Dermis microvascular lymphatic vessel endothelial cell (primary cell): ENCODE results near the gene ZNF337. TPM values are rescaled to one million over a fixed set of nuclear protein-coding genes. Genes with fewer than 3 reads are reported as not detected.
"Not testable (repeated sequence)": the region's sequence is repeated elsewhere in the genome, so short reads cannot be mapped to it uniquely, and the experiment has no call there.

Source experiments
- DNase-seq, 2 donors: peaks; one replicate each; pipeline versions ENCODE4 v3.0.0 to v3.0.0-alpha.2; 2010; ENCODE audit warnings: low read depth in 2 of 2
- total RNA-seq: library from RNA; depleted of rRNA; stranded (reverse); fragments of >200 nt; gene quantifications from 2 replicates; pipeline ENCODE4 v1.2.1, GENCODE V29; 2014

The ZNF337 gene
- total RNA-seq: 10.7 and 11.6 TPM in 2 replicates

- peak; percentile 90 to 97 for DNase-seq
Measured at GRCh38 chr20:25696371-25697131, at the start of gene ZNF337. Gene ZNF337 (minus strand): TSS chr20:25696853. CDS start chr20:25686417, 10,436 bp downstream.

GRCh38 chr20:25745738-25746137 lies 49.1 kb upstream of the ZNF337 start:
- no peak for DNase-seq

- DNase-seq: no peak
Measured at GRCh38 chr20:25745100-25745499, 48.4 kb upstream of the ZNF337 start.

- DNase-seq: no peak
Measured at GRCh38 chr20:25744261-25744660, 47.6 kb upstream of the ZNF337 start.

- DNase-seq: no peak
Measured at GRCh38 chr20:25741088-25741487, 44.4 kb upstream of the ZNF337 start.

- DNase-seq: peak; percentile 27 to 43
Measured at GRCh38 chr20:25739615-25740320, 43.1 kb upstream of the ZNF337 start.

GRCh38 chr20:25738198-25738597 lies 41.5 kb upstream of the ZNF337 start:
- DNase-seq: no peak

GRCh38 chr20:25733903-25734302 lies 37.2 kb upstream of the ZNF337 start:
- DNase-seq: no peak

- DNase-seq: no peak
Measured at GRCh38 chr20:25730862-25731261, 34.2 kb upstream of the ZNF337 start.

GRCh38 chr20:25726357-25726756 lies 29.7 kb upstream of the ZNF337 start:
- DNase-seq: no peak

- DNase-seq: no peak
Measured at GRCh38 chr20:25725639-25726038, 29.0 kb upstream of the ZNF337 start.

GRCh38 chr20:25723975-25724374 lies 27.3 kb upstream of the ZNF337 start:
- DNase-seq: no peak

- DNase-seq: no peak
Measured at GRCh38 chr20:25720285-25720684, 23.6 kb upstream of the ZNF337 start.

GRCh38 chr20:25718896-25719809 lies 22.5 kb upstream of the ZNF337 start:
- not testable (repeated sequence) for DNase-seq

GRCh38 chr20:25707695-25708094 lies 11.0 kb upstream of the ZNF337 start:
- DNase-seq: no peak

GRCh38 chr20:25706793-25707192 lies 10.1 kb upstream of the ZNF337 start:
- no peak for DNase-seq

- no peak for DNase-seq
Measured at GRCh38 chr20:25705830-25706351, 9.2 kb upstream of the ZNF337 start.

GRCh38 chr20:25704303-25704702 lies 7.7 kb upstream of the ZNF337 start:
- not testable (repeated sequence) for DNase-seq

- DNase-seq: not testable (repeated sequence)
Measured at GRCh38 chr20:25700835-25701234, 4.2 kb upstream of the ZNF337 start.

GRCh38 chr20:25699914-25700313 lies 3.3 kb upstream of the ZNF337 start:
- no peak for DNase-seq

GRCh38 chr20:25697132-25697446 lies 436 bp upstream of the ZNF337 start:
- DNase-seq: no peak
